Caco-2 (cell line): ENCODE measurements around the gene CACNA2D1. TPM values are rescaled to one million over a fixed set of nuclear protein-coding genes. Genes with fewer than 3 reads are reported as not detected.

Experiments
- BruUV-seq: library from RNA; stranded (reverse); fragments of 400-500 nt; replicated peaks from 2 replicates; lab custom pipeline; 2021; lab: Mats Ljungman, UMichigan
- CTCF ChIA-PET: fragments of 300-600 bp; sonication (Branson Sonifier 250); formaldehyde crosslinking; loops from one replicate; lab custom pipeline; 2022; ENCODE audit warnings: antibody characterized with exemption; lab: Charles Lee
- POLR2A ChIA-PET: fragments of 300-600 bp; sonication (Branson Sonifier 250); formaldehyde crosslinking; loops from one replicate; lab custom pipeline; 2022; ENCODE audit warnings: antibody characterized with exemption; lab: Charles Lee
- DNase-seq, 2 experiments: peaks; one replicate each; pipeline versions ENCODE4 v3.0.0 to v3.0.0-alpha.2; 2020 to 2022
- H3K27me3 ChIP-seq: replicated peaks from 2 replicates; pipeline ENCODE4 v1.6.0; 2011; ENCODE audit warnings: low read length; ENCODE audit not compliant: control insufficient read depth, insufficient read depth
- H3K36me3 ChIP-seq: 2 replicates; pipeline ENCODE4 v1.5.1; 2011; ENCODE audit warnings: low read length; ENCODE audit not compliant: control insufficient read depth, insufficient read depth
- H3K4me1 ChIP-seq: fragments of 250-450 bp; sonication (Bioruptor Pico); 2 replicates; pipeline ENCODE4 v1.5.1; 2020; ENCODE audit warnings: mild to moderate bottlenecking
- H3K4me3 ChIP-seq: 2 replicates; pipeline ENCODE4 v1.5.1; 2011; ENCODE audit warnings: low read depth, mild to moderate bottlenecking, control low read depth, low read length
- H3K9me3 ChIP-seq: fragments of 250-450 bp; sonication (Bioruptor Pico); 2 replicates; pipeline ENCODE4 v1.5.1; 2020; ENCODE audit warnings: mild to moderate bottlenecking, moderate library complexity
- H3K27ac Mint-ChIP-seq: one replicate; pipeline ENCODE4 v1.8.0; 2022; ENCODE audit warnings: mixed read lengths; ENCODE audit not compliant: unreplicated experiment
- H3K27me3 Mint-ChIP-seq: one replicate; pipeline ENCODE4 v1.8.0; 2022; ENCODE audit warnings: mixed read lengths; ENCODE audit not compliant: insufficient read depth, unreplicated experiment
- H3K36me3 Mint-ChIP-seq: one replicate; pipeline ENCODE4 v1.8.0; 2022; ENCODE audit warnings: mild to moderate bottlenecking, mixed read lengths; ENCODE audit not compliant: insufficient read depth, unreplicated experiment
- H3K4me1 Mint-ChIP-seq: one replicate; pipeline ENCODE4 v1.8.0; 2022; ENCODE audit warnings: low read depth, mixed read lengths; ENCODE audit not compliant: unreplicated experiment
- H3K4me3 Mint-ChIP-seq: one replicate; pipeline ENCODE4 v1.8.0; 2022; ENCODE audit warnings: mild to moderate bottlenecking, moderate library complexity, mixed read lengths; ENCODE audit not compliant: unreplicated experiment
- H3K9me3 Mint-ChIP-seq: one replicate; pipeline ENCODE4 v1.8.0; 2022; ENCODE audit warnings: mixed read lengths; ENCODE audit not compliant: unreplicated experiment
- intact Hi-C: fragments of 100-400 bp; cut with micrococcal nuclease; formaldehyde crosslinking; loops from one replicate; pipeline ENCODE4 v1.10.0; 2022; ENCODE audit not compliant: unreplicated experiment
- total RNA-seq: library from RNA; stranded (reverse); gene quantifications from 2 replicates; pipeline ENCODE4 v1.2.3, GENCODE V29; 2022
- TF ChIP-seq, protein P1 (sequence below), 2 experiments: fragments of 200-600 bp in 1 of 2; IDR thresholded peaks; 1 replicate in 1 of 2; 2 replicates in 1 of 2; pipeline versions ENCODE4 v1.5.1 to v1.8.0; 2011 to 2022; ENCODE audit warnings: antibody characterized with exemption in 1 of 2, control low read depth in 1 of 2, inconsistent platforms in 1 of 2, low read depth in 1 of 2, low read length in 1 of 2, mild to moderate bottlenecking in 1 of 2, moderate library complexity in 1 of 2; ENCODE audit not compliant: insufficient read depth in 1 of 2, severe bottlenecking in 1 of 2, unreplicated experiment in 1 of 2

Gene CACNA2D1
- total RNA-seq, 1 experiment from 2014 or later, result not detected

DNA sequence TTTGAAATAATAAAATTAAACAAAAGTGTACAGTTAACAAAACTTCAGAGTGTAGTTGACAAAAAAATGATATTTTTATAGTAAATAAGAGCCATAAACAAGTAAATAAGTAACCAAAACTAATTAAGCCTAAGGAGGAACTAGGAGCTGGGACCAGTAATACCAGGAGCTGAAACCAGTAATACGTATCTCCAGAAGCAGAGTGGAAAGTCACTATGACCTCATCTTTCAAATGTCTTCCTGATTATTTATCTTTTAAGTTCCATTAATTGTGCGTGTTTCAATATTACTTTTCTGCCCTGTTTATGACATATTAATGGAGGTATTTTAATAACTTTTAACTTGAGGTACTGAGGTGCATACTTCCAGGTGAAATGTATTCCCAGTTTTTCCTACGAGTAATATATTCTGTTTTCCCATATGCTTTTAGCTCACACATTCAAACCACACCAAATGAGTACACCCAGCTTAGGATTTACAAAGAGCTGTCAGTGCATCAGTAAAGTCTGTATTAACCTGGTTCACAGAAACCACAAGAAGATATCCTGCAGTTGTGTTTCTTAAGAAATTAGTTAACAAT is 390.0 kb downstream of the CACNA2D1 start:
- CTCF ChIA-PET, result no interaction called here
- no peaks in the 10 kb centered on the region for H3K36me3 ChIP-seq
- DNase-seq, result no peak
- Mint-ChIP-seq H3K27ac (no peak overlapping the region), H3K4me1 (peaks cover 13% of the 10 kb centered on the region), H3K36me3 (no peaks in the 10 kb centered on the region), H3K4me3 (no peak overlapping the region), H3K27me3 (no peaks in the 10 kb centered on the region), H3K9me3 (no peaks in the 10 kb centered on the region)
- no peaks in the 10 kb centered on the region for H3K9me3 ChIP-seq
- H3K4me1 ChIP-seq, result peaks cover 14% of the 10 kb centered on the region
- no peak overlapping the region for H3K4me3 ChIP-seq
- POLR2A ChIA-PET, result no interaction called here
- intact Hi-C loops, result no loop called here
- no TSS peak for BruUV-seq
- TF ChIP-seq, protein P1, sequence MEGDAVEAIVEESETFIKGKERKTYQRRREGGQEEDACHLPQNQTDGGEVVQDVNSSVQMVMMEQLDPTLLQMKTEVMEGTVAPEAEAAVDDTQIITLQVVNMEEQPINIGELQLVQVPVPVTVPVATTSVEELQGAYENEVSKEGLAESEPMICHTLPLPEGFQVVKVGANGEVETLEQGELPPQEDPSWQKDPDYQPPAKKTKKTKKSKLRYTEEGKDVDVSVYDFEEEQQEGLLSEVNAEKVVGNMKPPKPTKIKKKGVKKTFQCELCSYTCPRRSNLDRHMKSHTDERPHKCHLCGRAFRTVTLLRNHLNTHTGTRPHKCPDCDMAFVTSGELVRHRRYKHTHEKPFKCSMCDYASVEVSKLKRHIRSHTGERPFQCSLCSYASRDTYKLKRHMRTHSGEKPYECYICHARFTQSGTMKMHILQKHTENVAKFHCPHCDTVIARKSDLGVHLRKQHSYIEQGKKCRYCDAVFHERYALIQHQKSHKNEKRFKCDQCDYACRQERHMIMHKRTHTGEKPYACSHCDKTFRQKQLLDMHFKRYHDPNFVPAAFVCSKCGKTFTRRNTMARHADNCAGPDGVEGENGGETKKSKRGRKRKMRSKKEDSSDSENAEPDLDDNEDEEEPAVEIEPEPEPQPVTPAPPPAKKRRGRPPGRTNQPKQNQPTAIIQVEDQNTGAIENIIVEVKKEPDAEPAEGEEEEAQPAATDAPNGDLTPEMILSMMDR (IDR thresholded peaks at IDR 0.05; ENCODE audit: insufficient read depth in 1 of 2, low read depth in 1 of 2, low read length in 1 of 2, severe bottlenecking in 1 of 2, unreplicated experiment in 1 of 2), result no peak
- no peaks in the 10 kb centered on the region for H3K27me3 ChIP-seq

DNA sequence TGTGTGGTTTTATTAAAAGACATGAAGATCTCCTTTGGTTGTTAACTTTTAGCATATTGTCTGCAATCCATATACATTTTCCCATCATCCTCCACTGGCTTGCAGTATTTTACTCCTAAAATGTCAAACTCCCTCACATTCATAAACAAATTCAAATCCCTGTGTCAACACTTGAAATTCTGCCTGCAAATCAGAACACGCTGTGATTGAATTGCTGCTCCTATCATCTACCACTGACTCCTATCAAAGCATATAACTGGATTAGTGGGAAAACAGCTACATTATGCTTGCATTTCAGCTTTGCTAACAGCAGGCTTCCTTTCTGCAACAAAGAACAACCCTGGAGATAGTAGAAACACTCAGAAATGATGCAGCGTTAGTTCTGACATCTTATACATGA is 392.0 kb downstream of the CACNA2D1 start:
- Mint-ChIP-seq H3K4me1 (peaks cover 13% of the 10 kb centered on the region), H3K27me3 (no peaks in the 10 kb centered on the region), H3K36me3 (no peaks in the 10 kb centered on the region), H3K9me3 (no peaks in the 10 kb centered on the region), H3K4me3 (no peak overlapping the region), H3K27ac (no peak overlapping the region)
- H3K36me3 ChIP-seq, result no peaks in the 10 kb centered on the region
- peaks cover 14% of the 10 kb centered on the region for H3K4me1 ChIP-seq
- CTCF ChIA-PET, result no interaction called here
- H3K27me3 ChIP-seq, result no peaks in the 10 kb centered on the region
- H3K9me3 ChIP-seq, result no peaks in the 10 kb centered on the region
- no peak overlapping the region for H3K4me3 ChIP-seq
- no TSS peak for BruUV-seq
- POLR2A ChIA-PET, result no interaction called here
- no peak for DNase-seq
- intact Hi-C loops, result no loop called here
- TF ChIP-seq, protein P1 (IDR thresholded peaks at IDR 0.05; ENCODE audit: insufficient read depth in 1 of 2, low read depth in 1 of 2, low read length in 1 of 2, severe bottlenecking in 1 of 2, unreplicated experiment in 1 of 2), result no peak

DNA sequence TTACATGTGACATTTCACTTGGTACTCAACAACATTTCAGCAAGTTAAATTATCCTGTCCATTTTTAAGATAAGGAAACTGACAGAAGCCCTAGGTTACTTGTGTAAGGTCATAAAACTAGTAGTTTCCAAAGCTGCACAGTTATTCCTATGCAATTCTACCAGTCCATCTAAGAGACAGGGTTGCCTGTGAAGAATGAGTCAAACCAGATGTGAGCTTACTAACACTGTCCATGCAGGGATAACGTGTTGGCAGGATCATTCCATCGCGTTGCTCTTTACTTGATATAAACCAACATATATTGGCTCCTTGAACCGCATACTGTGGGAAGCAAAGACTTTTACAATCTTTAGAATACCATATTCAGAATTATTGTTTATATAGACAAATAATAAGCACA is 392.8 kb downstream of the CACNA2D1 start:
- Histone ChIP-seq H3K36me3 (no peaks in the 10 kb centered on the region), H3K9me3 (no peaks in the 10 kb centered on the region), H3K27me3 (no peaks in the 10 kb centered on the region), H3K4me1 (peaks cover 14% of the 10 kb centered on the region), H3K4me3 (no peak overlapping the region)
- TF ChIP-seq, protein P1 (IDR thresholded peaks at IDR 0.05; ENCODE audit: insufficient read depth in 1 of 2, low read depth in 1 of 2, low read length in 1 of 2, severe bottlenecking in 1 of 2, unreplicated experiment in 1 of 2), result no peak
- Mint-ChIP-seq H3K27me3 (no peaks in the 10 kb centered on the region), H3K27ac (no peak overlapping the region), H3K4me3 (no peak overlapping the region), H3K36me3 (no peaks in the 10 kb centered on the region), H3K9me3 (no peaks in the 10 kb centered on the region), H3K4me1 (peaks cover 13% of the 10 kb centered on the region)
- intact Hi-C loops, result no loop called here
- DNase-seq, result no peak
- BruUV-seq, result no TSS peak
- ChIA-PET POLR2A (no interaction called here), CTCF (no interaction called here)
